HG02970 (cell line): Measurements from ENCODE around the gene CD69.
A peak's percentile ranks its signal among the peaks of the same experiment; 100 is the strongest.
"Not testable (repeated sequence)": the region's sequence is repeated elsewhere in the genome, so short reads cannot be mapped to it uniquely, and the experiment has no call there.

Experiments
- ATAC-seq: cut with Tn5 transposase; IDR thresholded peaks from one replicate; pipeline ENCODE4 v1.9.1; 2021; ENCODE audit warnings: mild to moderate bottlenecking, moderate library complexity, moderate number of reproducible peaks; ENCODE audit not compliant: unreplicated experiment, low FRiP score

The CD69 gene

GRCh38 chr12:9725213-9725870 is 35.4 kb downstream of the CD69 start:
- ATAC-seq: no peak

DNA sequence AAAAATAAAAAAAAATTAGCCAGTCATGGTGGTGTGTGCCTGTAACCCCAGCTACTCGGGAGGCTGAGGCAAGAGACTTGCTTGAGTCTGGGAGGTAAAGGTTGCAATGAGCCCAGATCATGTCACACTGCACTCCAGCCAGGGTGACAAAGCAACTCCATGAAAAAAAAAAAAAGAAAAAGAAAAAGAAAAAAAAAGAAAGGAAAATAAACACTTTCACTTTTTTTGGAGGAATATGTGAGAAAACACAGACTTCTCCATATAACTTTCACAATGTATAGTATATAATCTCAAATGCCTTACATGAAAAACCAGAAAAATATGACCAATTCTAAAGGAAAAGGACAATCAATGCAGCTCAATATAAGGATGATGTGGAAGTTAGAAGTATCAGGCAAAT is 36.7 kb downstream of the CD69 start:
- ATAC-seq: no peak

DNA sequence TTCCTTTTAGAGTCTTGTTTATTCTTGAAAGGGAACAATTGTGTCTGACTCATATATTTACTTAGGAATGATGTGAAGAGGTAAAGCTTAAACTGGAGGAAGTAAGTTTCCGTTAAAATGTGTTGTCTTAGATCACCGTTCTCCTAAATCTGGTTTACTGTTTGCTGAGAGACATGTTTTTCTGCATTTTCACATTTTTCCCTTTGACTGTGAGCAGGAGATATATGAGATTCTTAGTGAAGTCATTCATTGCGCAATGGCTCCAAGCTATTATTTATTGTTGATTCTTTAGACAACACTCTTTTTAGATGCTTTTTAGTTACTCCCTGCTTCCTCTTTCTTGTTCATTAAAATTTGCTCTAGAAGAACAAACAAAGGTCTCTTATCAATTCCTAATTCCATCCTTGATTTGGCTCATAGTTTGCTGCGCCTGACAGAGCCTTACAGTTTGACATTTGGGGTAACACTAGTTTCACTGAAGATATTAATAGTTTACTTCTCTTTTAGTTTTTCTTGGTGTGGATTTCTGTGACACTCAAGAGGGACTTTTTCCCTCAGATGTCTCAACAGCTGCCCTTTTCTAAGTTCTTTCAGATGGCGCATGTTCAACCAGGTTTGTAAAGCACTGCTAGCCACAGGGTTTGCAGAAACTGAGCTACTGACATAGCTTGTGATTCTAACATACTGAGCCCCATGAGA is 39.2 kb downstream of the CD69 start:
- ATAC-seq: no peak

DNA sequence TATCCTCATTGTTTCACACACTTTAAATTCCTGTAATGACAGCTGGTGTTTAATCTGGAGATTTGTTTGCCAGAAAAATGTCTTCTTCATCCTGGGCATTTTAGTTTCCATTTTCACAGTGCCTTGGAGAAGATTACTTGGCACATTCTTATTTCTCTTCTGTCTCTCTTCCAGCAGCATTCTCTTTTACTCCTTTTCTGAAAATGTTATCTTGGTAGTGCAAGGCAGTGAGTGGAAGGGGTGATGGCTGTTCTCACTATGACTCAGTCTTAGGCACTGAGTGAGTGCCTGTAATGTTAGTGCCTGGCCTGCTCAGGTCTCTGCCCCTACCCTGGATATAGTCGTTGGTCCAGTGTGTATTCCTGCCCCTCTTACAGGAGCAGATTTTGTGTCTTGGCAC is 40.9 kb downstream of the CD69 start:
- no peak for ATAC-seq

DNA sequence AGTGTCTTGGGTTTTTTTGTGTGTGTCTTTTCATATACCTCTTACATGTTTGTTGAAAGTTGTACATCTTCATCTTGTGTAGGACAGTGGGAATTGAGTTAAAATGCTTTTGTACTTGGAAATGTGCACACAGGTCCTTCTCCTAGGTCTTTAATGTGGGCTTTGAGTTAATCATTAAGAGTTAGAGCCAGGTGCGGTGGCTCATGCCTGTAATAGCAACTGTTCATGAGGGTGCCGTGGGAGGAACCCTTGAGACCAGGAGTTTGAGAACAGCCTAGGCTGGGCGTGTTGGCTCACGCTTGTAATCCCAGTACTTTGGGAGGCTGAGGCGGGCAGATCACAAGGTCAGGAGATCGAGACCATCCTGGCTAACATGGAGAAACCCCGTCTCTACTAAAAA is 41.7 kb downstream of the CD69 start:
- ATAC-seq: no peak

- no peak for ATAC-seq
Measured at GRCh38 chr12:9717070-9717925, 43.4 kb downstream of the CD69 start.

DNA sequence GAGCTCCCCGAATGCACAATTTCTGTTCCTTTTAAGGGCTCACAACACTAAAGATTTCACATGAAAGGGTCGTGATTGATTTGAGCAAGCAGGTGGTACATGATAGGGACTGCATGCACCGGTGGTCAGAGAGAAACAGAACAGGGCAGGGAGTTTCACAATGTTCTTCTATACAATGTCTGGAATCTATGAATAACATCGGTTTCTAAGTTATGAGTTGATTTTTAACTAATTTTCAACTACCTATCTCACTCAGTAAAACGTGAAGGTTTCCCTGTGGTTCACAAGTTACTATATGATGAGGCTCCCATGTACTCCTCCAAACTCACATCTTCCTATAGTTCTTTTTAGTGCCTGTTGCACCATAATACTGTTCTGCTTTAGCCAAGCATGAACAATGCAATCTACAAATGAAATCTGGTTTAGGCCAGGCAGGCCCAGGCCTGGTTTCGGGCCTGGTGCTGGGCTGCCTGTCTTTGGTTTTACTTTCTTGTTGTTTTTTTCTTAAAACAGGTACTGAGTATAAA is 47.6 kb downstream of the CD69 start:
- peak; percentile 79 for ATAC-seq

GRCh38 chr12:9711664-9712063 is 49.0 kb downstream of the CD69 start:
- no peak for ATAC-seq

- ATAC-seq: no peak
Measured at GRCh38 chr12:9710584-9711375, 49.9 kb downstream of the CD69 start.

- ATAC-seq: no peak
Measured at GRCh38 chr12:9708853-9709252, 51.8 kb downstream of the CD69 start.

DNA sequence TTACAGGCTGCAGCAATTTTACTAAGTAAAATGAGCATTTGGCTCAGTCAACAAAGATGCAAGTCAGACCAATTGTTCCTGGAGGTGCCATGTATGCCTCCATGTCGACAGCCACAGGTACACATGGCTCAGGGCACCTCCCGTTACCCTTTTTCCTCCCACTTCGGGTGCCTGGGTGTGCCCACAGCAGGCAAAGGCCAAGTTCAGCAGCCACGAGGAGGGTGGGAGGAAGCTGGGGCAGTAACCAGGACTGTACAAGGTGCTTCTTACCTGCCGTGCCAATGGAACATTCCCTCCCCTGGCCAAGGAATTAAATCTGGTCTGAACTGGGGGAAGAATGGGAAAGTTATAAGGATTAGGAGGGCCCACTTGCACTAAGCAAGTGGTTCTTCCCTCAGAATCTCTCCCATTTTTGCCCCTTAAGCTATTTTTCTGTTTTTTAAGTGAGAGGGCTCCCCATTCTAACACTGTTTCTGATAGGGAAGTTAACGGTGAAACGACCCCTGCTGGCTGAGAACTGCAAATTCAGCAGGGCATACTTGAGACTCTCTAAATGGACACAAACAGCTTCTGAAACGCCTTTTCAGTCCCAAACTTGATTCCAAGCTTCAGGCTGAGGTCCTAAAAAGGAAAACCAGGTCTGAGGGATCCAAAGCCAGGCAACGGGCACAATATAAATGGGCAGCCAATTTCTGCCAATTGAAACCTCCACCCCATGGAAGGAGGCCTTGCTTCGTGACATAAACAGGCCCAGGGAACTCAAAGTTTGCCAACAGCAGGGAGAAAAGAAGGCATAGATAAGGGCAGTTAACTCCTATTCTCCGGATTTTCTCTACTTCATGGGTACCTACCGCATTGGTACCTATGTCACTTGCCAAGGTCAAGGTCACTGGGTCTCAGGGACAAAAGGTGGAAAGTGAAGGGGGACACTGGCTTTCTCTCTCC is 52.6 kb downstream of the CD69 start:
- ATAC-seq: no peak

GRCh38 chr12:9707356-9707755 is 53.3 kb downstream of the CD69 start:
- ATAC-seq: no peak

DNA sequence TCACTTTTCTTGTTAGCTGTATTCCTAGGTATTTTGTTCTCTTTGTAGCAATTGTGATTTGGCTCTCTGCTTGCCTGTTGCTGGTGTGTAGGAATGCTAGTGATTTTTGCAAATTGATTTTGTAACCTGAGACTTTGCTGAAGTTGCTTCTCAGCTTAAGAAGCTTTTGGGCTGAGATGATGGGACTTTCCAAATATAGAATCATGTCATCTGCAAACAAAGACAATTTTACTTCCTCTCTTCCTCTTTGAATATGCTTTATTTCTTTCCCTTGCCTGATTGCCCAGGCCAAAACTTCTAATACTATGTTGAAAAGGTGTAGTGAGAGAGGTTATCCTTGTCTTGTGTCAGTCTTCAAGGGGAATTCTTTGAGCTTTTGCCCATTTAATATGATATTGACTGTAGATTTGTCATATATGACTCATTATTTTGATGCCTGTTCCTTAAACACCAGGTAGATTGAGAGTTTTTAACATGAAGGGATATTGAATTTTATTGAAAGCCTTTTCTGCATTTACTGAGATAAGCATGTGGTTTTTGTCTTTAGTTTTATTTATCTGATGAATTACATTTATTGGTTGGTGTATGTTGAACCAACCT is 54.5 kb downstream of the CD69 start:
- no peak for ATAC-seq

GRCh38 chr12:9704561-9704960 is 56.1 kb downstream of the CD69 start:
- not testable (repeated sequence) for ATAC-seq
